Kidney tubule cell (primary cell): Measurements from ENCODE around the gene ATOSA.

ENCODE experiments used
- DNase-seq: peaks from one replicate; pipeline ENCODE4 v3.0.0-alpha.2; 2018; ENCODE audit warnings: low spot score

Gene ATOSA

GRCh38 chr15:52682200-52682599, 3.0 kb upstream of the ATOSA start:
- peak; percentile 25 for DNase-seq

DNA sequence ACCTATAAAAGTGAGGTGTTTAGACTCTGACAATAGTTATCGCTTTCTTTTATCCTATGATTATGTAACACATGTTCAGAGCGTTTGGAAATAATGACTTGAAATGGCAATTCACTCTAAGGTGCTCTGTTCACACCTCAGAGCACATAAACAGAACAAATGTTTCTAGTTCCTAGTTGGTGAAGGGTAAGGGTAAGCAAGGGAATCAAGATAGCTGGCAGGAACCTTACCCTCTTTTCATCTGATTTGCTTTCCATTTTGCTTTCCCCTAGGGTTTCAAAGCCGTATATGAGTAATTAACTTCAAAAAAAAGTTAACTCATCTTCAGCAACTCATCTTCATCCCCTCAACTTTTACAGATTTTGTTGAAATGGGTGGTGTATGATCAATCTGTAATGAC, 2.3 kb upstream of the ATOSA start:
- no peak for DNase-seq

GRCh38 chr15:52680761-52681160, 1.6 kb upstream of the ATOSA start:
- DNase-seq, result peak; percentile 10

DNA sequence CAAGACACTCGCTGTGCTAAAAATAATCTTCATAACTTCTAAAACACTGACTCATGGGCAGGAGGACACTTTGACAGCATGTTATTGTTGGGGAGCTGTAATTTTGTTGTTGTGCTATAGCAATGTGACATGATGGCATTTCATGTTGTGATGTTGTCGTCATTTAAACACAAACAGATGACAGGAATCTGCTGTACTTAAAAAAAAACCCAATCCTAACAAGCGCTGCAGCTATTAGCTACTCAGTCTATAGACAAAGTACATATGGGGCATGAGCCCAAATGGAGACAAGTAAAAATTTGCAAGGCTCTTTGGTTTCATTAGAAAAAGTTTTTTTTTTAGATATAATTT, 828 bp upstream of the ATOSA start:
- DNase-seq, result peak; percentile 4

DNA sequence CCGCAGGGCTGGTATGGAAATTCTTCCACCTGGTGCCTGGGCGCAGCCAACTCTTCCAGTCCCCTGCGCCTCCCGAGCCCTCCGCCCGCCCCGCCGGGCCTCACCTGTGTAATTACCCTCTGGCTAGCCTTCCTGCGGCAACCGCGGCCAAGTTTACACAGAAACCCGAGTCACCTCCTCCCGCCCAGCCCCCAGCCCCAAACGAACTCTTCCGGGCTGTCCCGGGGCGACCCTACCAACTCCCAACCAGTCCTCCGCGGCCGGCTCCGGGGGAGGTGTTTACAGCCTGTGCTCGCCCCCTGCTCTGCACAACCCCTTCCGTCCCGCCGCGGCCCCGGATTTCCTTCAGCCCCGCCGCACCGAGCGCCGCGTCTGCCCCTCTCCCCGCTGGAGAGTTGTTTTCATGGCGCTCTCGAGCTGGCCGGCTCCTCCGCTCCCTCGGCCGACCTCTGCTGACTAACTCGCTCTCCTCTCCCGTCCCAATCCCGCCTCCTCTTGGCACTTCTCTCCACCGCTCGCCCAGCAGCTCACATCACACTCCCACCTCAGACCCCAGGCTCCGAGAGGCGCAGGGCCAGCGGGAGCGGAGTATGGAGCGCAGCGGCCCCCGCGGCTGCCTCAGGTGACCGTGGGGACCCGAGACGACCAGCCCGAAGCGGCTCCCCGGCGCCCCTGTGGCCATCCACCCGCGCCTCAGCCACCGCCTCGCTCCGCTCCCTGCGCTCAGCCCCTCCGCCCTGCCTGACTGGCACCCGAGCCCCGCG, 538 bp downstream of the ATOSA start:
- DNase-seq, result peak; percentile 61

DNA sequence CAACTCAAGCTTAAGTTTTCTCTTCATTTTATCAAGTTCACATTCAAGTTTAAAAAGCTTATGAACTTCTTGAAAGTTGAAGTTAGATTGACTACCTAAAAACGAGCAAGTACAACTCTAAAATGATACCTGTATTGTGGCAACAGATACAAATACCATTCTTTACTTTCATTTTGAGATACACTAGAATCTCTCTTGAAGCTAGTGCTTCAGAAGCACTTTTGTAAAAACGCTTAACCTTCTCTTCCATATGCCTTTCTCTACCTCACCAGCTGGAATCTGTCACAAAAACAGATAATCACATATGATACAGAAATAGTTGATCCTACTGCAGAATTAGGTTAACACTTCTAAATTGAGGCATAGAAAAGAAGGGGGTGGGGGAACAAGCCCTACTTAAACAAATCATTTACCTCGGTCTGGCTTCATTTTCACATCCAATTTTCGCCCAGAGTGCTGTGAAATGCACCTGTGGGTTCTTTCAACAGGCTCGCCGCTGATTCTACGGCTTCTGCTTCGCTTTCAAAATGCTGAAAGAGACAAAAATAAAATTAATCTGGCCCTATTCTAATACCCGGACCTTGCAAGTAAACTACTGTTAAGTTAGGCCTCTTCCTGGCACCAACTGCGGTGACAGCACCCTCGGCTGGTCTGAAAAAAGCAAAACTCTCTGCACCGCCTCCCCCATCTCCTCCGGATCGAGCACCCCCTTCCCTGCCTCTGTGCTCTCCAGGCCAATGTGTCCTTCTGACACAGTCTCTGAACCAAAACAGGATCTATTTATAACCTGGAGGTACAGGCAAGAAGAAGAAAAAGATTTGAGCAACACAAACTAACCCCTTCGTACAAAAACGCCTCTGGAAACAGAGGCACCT, 1.4 kb downstream of the ATOSA start:
- peak; percentile 57 for DNase-seq

- no peak for DNase-seq
Measured at GRCh38 chr15:52674831-52675230, 4.4 kb downstream of the ATOSA start.

DNA sequence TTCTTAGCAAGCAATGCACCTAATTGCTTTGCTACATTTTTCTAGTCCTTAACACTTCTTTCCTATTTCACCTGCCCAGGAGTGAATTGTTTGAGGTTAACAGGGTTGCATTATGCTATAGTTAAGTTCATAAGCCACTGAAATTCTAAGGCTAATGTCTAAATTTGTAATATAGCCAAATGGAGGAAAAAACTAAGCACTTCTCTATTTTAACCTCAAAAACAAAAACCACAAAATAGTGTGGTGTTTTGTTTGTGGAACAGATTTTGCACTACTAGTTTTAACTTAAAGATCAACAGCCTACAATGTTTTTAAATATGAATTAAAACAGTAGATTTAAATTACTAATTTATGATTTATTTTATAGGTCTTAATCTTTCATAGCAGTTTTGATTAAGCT, 5.5 kb downstream of the ATOSA start:
- no peak for DNase-seq

- DNase-seq, result no peak
Measured at GRCh38 chr15:52673312-52673711, 5.9 kb downstream of the ATOSA start.

DNA sequence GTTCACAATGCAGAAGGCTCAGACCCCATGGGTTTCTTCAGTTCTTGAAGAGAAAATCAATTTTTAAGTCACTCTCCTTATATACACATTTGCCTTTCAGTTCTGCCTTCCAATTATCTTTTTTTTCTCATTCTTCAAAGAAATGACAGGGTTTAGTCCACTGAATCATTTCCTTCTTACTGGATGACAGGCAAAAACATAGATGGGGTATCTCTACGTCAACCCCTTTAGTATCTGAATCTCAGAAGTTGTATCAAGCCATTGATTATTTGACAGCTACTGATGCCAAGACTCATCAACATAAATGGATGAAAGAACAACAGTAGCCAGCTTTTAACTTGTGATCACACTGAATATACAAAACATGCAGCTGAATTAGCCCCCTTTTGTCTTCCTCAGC, 6.5 kb downstream of the ATOSA start:
- no peak for DNase-seq

- DNase-seq, result no peak
Measured at GRCh38 chr15:52670087-52670486, 9.1 kb downstream of the ATOSA start.

- DNase-seq, result no peak
Measured at GRCh38 chr15:52668133-52668532, 11.1 kb downstream of the ATOSA start.

GRCh38 chr15:52667597-52667996, 11.6 kb downstream of the ATOSA start:
- no peak for DNase-seq

GRCh38 chr15:52663536-52664294, 15.5 kb downstream of the ATOSA start:
- DNase-seq, result no peak

GRCh38 chr15:52661909-52662308, 17.3 kb downstream of the ATOSA start:
- DNase-seq, result no peak

- DNase-seq, result no peak
Measured at GRCh38 chr15:52660192-52660591, 19.0 kb downstream of the ATOSA start.

- DNase-seq, result peak; percentile 38
Measured at GRCh38 chr15:52658955-52659354, 20.2 kb downstream of the ATOSA start.

- DNase-seq, result no peak
Measured at GRCh38 chr15:52657338-52657737, 21.9 kb downstream of the ATOSA start.

- no peak for DNase-seq
Measured at GRCh38 chr15:52656412-52656811, 22.8 kb downstream of the ATOSA start.

GRCh38 chr15:52653431-52653964, 25.7 kb downstream of the ATOSA start:
- DNase-seq, result peak; percentile 81

DNA sequence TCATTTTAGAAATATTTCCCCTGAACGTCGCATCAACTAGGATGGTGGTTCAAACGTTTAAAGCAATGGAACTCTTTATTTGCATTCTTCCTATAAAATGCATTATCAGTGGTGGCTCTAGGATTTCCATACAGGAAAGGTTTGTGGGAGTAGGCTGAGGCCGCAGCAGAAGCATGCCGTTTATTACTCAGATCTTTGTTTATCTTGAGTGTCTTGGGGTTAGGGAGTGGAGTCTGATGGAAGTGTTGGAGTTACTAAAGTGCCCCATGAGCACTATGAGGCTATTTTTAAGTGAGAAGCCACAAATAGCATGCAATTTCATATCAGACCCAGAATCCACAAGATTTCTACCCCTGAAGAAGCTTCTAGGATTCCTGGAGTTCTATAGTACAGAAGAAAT, 26.2 kb downstream of the ATOSA start:
- no peak for DNase-seq

GRCh38 chr15:52652286-52652685, 26.9 kb downstream of the ATOSA start:
- DNase-seq, result no peak
